SK-N-SH treated with all-trans-retinoic acid at 6 μM for 48 hours (cell line): ENCODE results near the gene DDX1.

Experiments
- ATAC-seq: fragments of 200-7000 bp; cut with Tn5 transposase; 3 replicates; pipeline ENCODE4 v1.9.1; 2020; ENCODE audit warnings: mild to moderate bottlenecking, moderate library complexity
- ARNTL ChIP-seq: fragments of 450-650 bp; formaldehyde crosslinking; IDR thresholded peaks from 2 replicates; pipeline ENCODE4 v1.5.0; 2020; ENCODE audit warnings: low read depth, mild to moderate bottlenecking, moderate library complexity, borderline replicate concordance
- BACH2 ChIP-seq: fragments of 250-450 bp; sonication (Bioruptor Pico); IDR thresholded peaks from 2 replicates; pipeline ENCODE4 v1.9.0; 2021; ENCODE audit warnings: mild to moderate bottlenecking, borderline replicate concordance
- CREB5 ChIP-seq: fragments of 250-450 bp; sonication (Bioruptor Pico); IDR thresholded peaks from 2 replicates; pipeline ENCODE4 v1.5.1; 2020; ENCODE audit warnings: low read depth, mild to moderate bottlenecking, moderate library complexity
- CSDC2 ChIP-seq: fragments of 250-450 bp; sonication (Bioruptor Pico); IDR thresholded peaks from 2 replicates; pipeline ENCODE4 v1.5.0; 2020; ENCODE audit warnings: mild to moderate bottlenecking, moderate library complexity
- CSRNP3 ChIP-seq: fragments of 250-450 bp; sonication (Bioruptor Pico); IDR thresholded peaks from 2 replicates; pipeline ENCODE4 v1.5.1; 2021; ENCODE audit warnings: mild to moderate bottlenecking, moderate library complexity
- GLIS3 ChIP-seq: fragments of 250-450 bp; sonication (Bioruptor Pico); IDR thresholded peaks from 2 replicates; pipeline ENCODE4 v1.5.0; 2020; ENCODE audit warnings: mild to moderate bottlenecking, moderate library complexity
- ISL1 ChIP-seq: fragments of 250-450 bp; sonication (Bioruptor Pico); IDR thresholded peaks from 2 replicates; pipeline ENCODE4 v2.1.2; 2022; ENCODE audit warnings: mild to moderate bottlenecking, moderate library complexity
- OSR1 ChIP-seq: fragments of 250-450 bp; sonication (Bioruptor Pico); IDR thresholded peaks from 2 replicates; pipeline ENCODE4 v1.8.0; 2022; ENCODE audit warnings: moderate library complexity, mild to moderate bottlenecking, inconsistent platforms
- PATZ1 ChIP-seq: fragments of 250-450 bp; sonication (Bioruptor Pico); IDR thresholded peaks from 2 replicates; pipeline ENCODE4 v1.8.0; 2020; ENCODE audit warnings: mild to moderate bottlenecking, moderate library complexity, borderline replicate concordance
- POU6F1 ChIP-seq: fragments of 250-450 bp; sonication (Bioruptor Pico); IDR thresholded peaks from 2 replicates; pipeline ENCODE4 v1.8.0; 2021; ENCODE audit warnings: low read depth, mild to moderate bottlenecking, moderate library complexity, borderline replicate concordance
- PPARA ChIP-seq: fragments of 250-450 bp; sonication (Bioruptor Pico); IDR thresholded peaks from 2 replicates; pipeline ENCODE4 v1.5.0; 2020; ENCODE audit warnings: mild to moderate bottlenecking, borderline replicate concordance
- RARB ChIP-seq: fragments of 250-450 bp; sonication (Bioruptor Pico); IDR thresholded peaks from 2 replicates; pipeline ENCODE4 v1.8.0; 2021; ENCODE audit warnings: mild to moderate bottlenecking, moderate library complexity
- TCF4 ChIP-seq: fragments of 250-450 bp; sonication (Bioruptor Pico); IDR thresholded peaks from 2 replicates; pipeline ENCODE4 v1.8.0; 2021; ENCODE audit warnings: mild to moderate bottlenecking, moderate library complexity, borderline replicate concordance
- TOX ChIP-seq: fragments of 250-450 bp; sonication (Bioruptor Pico); IDR thresholded peaks from 2 replicates; pipeline ENCODE4 v1.8.0; 2021; ENCODE audit warnings: mild to moderate bottlenecking, moderate library complexity, borderline replicate concordance
- TSHZ2 ChIP-seq: fragments of 250-450 bp; sonication (Bioruptor Pico); IDR thresholded peaks from 2 replicates; pipeline ENCODE4 v1.5.0; 2020; ENCODE audit warnings: mild to moderate bottlenecking, moderate library complexity
- ZC3H10 ChIP-seq: fragments of 250-450 bp; sonication (Bioruptor Pico); IDR thresholded peaks from 2 replicates; pipeline ENCODE4 v1.5.1; 2021; ENCODE audit warnings: mild to moderate bottlenecking, moderate library complexity
- ZFP3 ChIP-seq: fragments of 250-450 bp; sonication (Bioruptor Pico); IDR thresholded peaks from 2 replicates; pipeline ENCODE4 v1.5.0; 2020; ENCODE audit warnings: mild to moderate bottlenecking, moderate library complexity
- ZFP30 ChIP-seq: fragments of 450-650 bp; formaldehyde crosslinking; IDR thresholded peaks from 2 replicates; pipeline ENCODE4 v1.5.0; 2022; ENCODE audit warnings: mild to moderate bottlenecking, moderate library complexity
- ZNF565 ChIP-seq: fragments of 450-650 bp; formaldehyde crosslinking; conservative IDR thresholded peaks from 2 replicates; pipeline ENCODE4 v1.5.0; 2020; ENCODE audit warnings: low read depth, mild to moderate bottlenecking, moderate library complexity
- ZNF70 ChIP-seq: fragments of 450-650 bp; formaldehyde crosslinking; IDR thresholded peaks from 2 replicates; pipeline ENCODE4 v1.5.0; 2020; ENCODE audit warnings: mild to moderate bottlenecking, moderate library complexity
- ZNF8 ChIP-seq: fragments of 450-650 bp; formaldehyde crosslinking; IDR thresholded peaks from 2 replicates; pipeline ENCODE4 v1.5.0; 2020; ENCODE audit warnings: mild to moderate bottlenecking, moderate library complexity

The DDX1 gene

GRCh38 chr2:15596350-15596749, 4.7 kb downstream of the DDX1 start (continued):
- TF ChIP-seq BACH2 (CRISPR knock-in tag) (no peak), ISL1 (CRISPR knock-in tag) (no peak), ZC3H10 (CRISPR knock-in tag) (no peak), ZNF565 (no peak), TCF4 (CRISPR knock-in tag) (no peak)

DNA sequence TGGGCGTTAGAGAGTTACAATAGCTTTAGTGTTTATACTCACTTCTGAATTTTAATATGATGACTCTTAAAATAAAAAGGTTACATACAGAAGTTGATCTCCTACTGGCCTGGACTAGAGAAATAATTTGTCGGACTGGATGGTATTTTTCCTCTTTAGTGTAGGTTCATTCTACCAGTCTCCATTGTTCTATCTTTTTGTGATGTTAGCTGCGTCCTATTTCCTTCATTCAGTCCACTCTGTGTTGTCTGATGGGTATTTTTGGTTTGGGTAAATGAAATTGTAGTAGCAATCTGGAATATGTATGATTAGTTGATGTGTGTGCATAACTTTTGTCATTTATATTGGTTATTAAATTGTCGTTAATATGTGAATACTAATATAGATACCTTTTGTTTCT, 5.3 kb downstream of the DDX1 start:
- TF ChIP-seq ZFP30 (CRISPR knock-in tag) (no peak), GLIS3 (CRISPR knock-in tag) (no peak), RARB (CRISPR knock-in tag) (no peak), CSDC2 (CRISPR knock-in tag) (no peak), POU6F1 (no peak), CREB5 (CRISPR knock-in tag) (no peak), CSRNP3 (CRISPR knock-in tag) (no peak), TOX (no peak), TSHZ2 (CRISPR knock-in tag) (no peak), ISL1 (CRISPR knock-in tag) (no peak), BACH2 (CRISPR knock-in tag) (no peak), ZNF8 (CRISPR knock-in tag) (no peak)
- no peak for ATAC-seq

- TF ChIP-seq BACH2 (CRISPR knock-in tag) (no peak), ZNF70 (CRISPR knock-in tag) (no peak), CSDC2 (CRISPR knock-in tag) (no peak), ZNF8 (CRISPR knock-in tag) (no peak), ZC3H10 (CRISPR knock-in tag) (no peak), CSRNP3 (CRISPR knock-in tag) (no peak), PPARA (CRISPR knock-in tag) (no peak), ZFP30 (CRISPR knock-in tag) (no peak), PATZ1 (no peak), ZFP3 (no peak), TSHZ2 (CRISPR knock-in tag) (no peak), GLIS3 (CRISPR knock-in tag) (no peak), RARB (CRISPR knock-in tag) (no peak), ARNTL (CRISPR knock-in tag) (no peak), OSR1 (CRISPR knock-in tag) (no peak), ISL1 (CRISPR knock-in tag) (no peak), TOX (no peak), POU6F1 (no peak), TCF4 (CRISPR knock-in tag) (no peak)
- ATAC-seq, result no peak
Observed at GRCh38 chr2:15599994-15600393, 8.3 kb downstream of the DDX1 start.
